K562 (cell line): ENCODE measurements around the gene SSR2. TPM values are rescaled to one million over a fixed set of nuclear protein-coding genes. Genes with fewer than 3 reads are reported as not detected.
A peak's percentile ranks its signal among the peaks of the same experiment; 100 is the strongest.

ENCODE experiments used
- GTF2A2 ChIP-seq: IDR thresholded peaks from 2 replicates; pipeline ENCODE4 v1.6.1; 2016; ENCODE audit warnings: mild to moderate bottlenecking, missing genetic modification characterization, missing compliant biosample characterization
- HSF4 ChIP-seq: fragments of 250-450 bp; sonication (Bioruptor Pico); IDR thresholded peaks from 2 replicates; pipeline ENCODE4 v2.1.2; 2022; ENCODE audit warnings: mild to moderate bottlenecking, moderate library complexity, borderline replicate concordance
- MCM3 ChIP-seq: fragments of 450-650 bp; IDR thresholded peaks from 2 replicates; pipeline ENCODE4 v1.6.1; 2016
- MTF1 ChIP-seq: fragments of 250-450 bp; sonication (Bioruptor Pico); IDR thresholded peaks from 2 replicates; pipeline ENCODE4 v1.9.0; 2021; ENCODE audit warnings: moderate library complexity, mild to moderate bottlenecking, inconsistent platforms, borderline replicate concordance
- NCOA4 ChIP-seq: fragments of 450-650 bp; IDR thresholded peaks from 2 replicates; pipeline ENCODE4 v1.6.1; 2018; ENCODE audit warnings: mild to moderate bottlenecking; ENCODE audit not compliant: partially characterized antibody
- POLR2AphosphoS2 ChIP-seq: IDR thresholded peaks from 2 replicates; pipeline ENCODE4 v1.6.1; 2012; ENCODE audit warnings: low read length, improper control_type of control experiment
- PTTG1 ChIP-seq: fragments of 450-650 bp; IDR thresholded peaks from 2 replicates; pipeline ENCODE4 v1.6.1; 2016; ENCODE audit warnings: low read depth, mild to moderate bottlenecking, missing genetic modification characterization, missing compliant biosample characterization
- RFX1 ChIP-seq: fragments of 450-650 bp; IDR thresholded peaks from 2 replicates; pipeline ENCODE4 v1.6.1; 2016; ENCODE audit warnings: mild to moderate bottlenecking, moderate library complexity
- SNIP1 ChIP-seq: fragments of 450-650 bp; IDR thresholded peaks from 2 replicates; pipeline ENCODE4 v1.7.1; 2017; ENCODE audit warnings: low read depth, mild to moderate bottlenecking
- STAT5B ChIP-seq: fragments of 250-450 bp; sonication (Bioruptor Pico); IDR thresholded peaks from 2 replicates; pipeline ENCODE4 v1.8.0; 2021; ENCODE audit warnings: mild to moderate bottlenecking, inconsistent platforms
- TCF3 ChIP-seq: sonication (generic); formaldehyde crosslinking; IDR thresholded peaks from 2 replicates; pipeline ENCODE4 v1.4.0; 2020; ENCODE audit warnings: mild to moderate bottlenecking, missing genetic modification reagents
- ZC3H8 ChIP-seq: fragments of 450-650 bp; IDR thresholded peaks from 2 replicates; pipeline ENCODE4 v1.6.1; 2017
- ZNF143 ChIP-seq: sonication (generic); formaldehyde crosslinking; IDR thresholded peaks from 2 replicates; pipeline ENCODE4 v1.9.0; 2022; ENCODE audit warnings: mild to moderate bottlenecking, missing genetic modification reagents
- ZNF197 ChIP-seq: fragments of 200-800 bp; sonication (Bioruptor generic); IDR thresholded peaks from 2 replicates; pipeline ENCODE4 v1.6.1; 2016; ENCODE audit warnings: low read depth, missing genetic modification characterization, missing compliant biosample characterization
- ZNF586 ChIP-seq: fragments of 450-650 bp; formaldehyde crosslinking; conservative IDR thresholded peaks from 2 replicates; pipeline ENCODE4 v1.4.0; 2020; ENCODE audit warnings: mild to moderate bottlenecking, moderate library complexity
- polyA plus RNA-seq, 8 experiments: library from polyadenylated mRNA; depleted of rRNA in 4 of 8; stranded (reverse) in 5 of 8; unstranded in 3 of 8; fragments of >200 nt; fragmentation: Nextera tagmentation in 2 of 8; fragmentation: Illumina TruSeq in 1 of 8; extraction: Ambion mirVana in 2 of 8; extraction: Trizol in 1 of 8; gene quantifications; 2 replicates each; pipeline versions ENCODE4 v1.2.1 to v1.2.3, GENCODE V29; 2011 to 2014; ENCODE audit warnings: inconsistent platforms in 1 of 8, missing spikeins in 1 of 8
- total RNA-seq, 7 experiments: library from RNA; depleted of rRNA in 6 of 7; stranded (reverse); fragments of >200 nt in 6 of 7; fragmentation: Illumina TruSeq in 2 of 7; extraction: Trizol in 2 of 7; gene quantifications; 2 replicates each; pipeline versions ENCODE4 v1.2.1 to v1.2.3, GENCODE V29; 2011 to 2021; ENCODE audit warnings: low replicate concordance in 1 of 7
- TF ChIP-seq, protein P1 (sequence below): fragments of 450-650 bp; IDR thresholded peaks from 2 replicates; pipeline ENCODE4 v1.6.1; 2018; ENCODE audit not compliant: partially characterized antibody
- TF ChIP-seq, protein P2 (sequence below), 2 experiments: fragments of 450-650 bp; IDR thresholded peaks; 2 replicates each; pipeline ENCODE4 v1.6.1; 2018; ENCODE audit warnings: mild to moderate bottlenecking in 2 of 2, low read depth in 1 of 2; ENCODE audit not compliant: partially characterized antibody in 2 of 2
- TF ChIP-seq, protein P3 (sequence below): fragments of 200-800 bp; sonication (Bioruptor generic); IDR thresholded peaks from 2 replicates; pipeline ENCODE4 v1.6.1; 2017; ENCODE audit warnings: missing genetic modification characterization, missing compliant biosample characterization
- TF ChIP-seq, protein P4 (sequence below): sonication (generic); IDR thresholded peaks from 2 replicates; pipeline ENCODE4 v1.6.1; 2016

SSR2 gene
- total and polyA plus RNA-seq, 9 of the 15 experiments (the other 6 are each of a cell fraction or from before 2014, with no cell fraction given) = 161 to 411 (median 240) TPM

DNA sequence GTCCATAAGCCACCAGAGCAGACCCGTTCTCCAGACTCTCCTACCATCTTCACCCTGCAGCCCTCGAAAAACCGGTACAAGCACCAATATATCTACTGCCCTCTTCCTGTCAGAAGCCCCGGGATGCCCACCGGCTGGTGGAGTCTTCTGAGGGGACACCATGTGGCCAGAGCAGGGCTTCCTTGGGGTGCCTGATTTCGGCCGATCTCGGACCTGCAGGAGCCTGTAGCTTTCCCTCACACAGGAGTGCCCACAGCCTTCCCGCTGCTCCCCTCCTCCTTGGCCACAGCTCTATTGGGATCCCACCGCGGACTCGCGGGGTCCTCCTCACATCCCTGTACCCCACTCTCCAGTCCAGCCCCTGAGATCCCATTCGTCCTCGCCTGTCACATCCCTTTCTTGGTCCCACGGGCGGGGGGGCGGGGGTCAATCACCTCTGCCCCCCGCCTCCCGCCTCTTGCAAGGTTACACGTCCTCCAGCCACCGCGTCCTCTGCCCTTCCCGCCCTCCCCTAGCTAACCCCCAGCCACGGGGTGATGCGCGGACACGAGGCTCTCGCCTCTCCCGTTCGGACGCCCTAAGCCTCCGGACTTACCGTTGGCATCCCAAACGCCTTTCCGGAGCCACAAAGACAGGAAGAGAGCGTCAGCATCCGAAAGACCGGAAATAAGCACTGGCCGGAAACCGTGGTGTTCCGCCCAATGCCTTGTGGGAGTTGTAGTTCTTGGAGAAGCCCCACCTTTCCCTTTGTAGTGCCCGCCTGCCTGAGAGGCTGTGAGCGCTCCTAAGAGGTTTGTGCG is at the start of gene SSR2 (continued):
- TF ChIP-seq, protein P1, sequence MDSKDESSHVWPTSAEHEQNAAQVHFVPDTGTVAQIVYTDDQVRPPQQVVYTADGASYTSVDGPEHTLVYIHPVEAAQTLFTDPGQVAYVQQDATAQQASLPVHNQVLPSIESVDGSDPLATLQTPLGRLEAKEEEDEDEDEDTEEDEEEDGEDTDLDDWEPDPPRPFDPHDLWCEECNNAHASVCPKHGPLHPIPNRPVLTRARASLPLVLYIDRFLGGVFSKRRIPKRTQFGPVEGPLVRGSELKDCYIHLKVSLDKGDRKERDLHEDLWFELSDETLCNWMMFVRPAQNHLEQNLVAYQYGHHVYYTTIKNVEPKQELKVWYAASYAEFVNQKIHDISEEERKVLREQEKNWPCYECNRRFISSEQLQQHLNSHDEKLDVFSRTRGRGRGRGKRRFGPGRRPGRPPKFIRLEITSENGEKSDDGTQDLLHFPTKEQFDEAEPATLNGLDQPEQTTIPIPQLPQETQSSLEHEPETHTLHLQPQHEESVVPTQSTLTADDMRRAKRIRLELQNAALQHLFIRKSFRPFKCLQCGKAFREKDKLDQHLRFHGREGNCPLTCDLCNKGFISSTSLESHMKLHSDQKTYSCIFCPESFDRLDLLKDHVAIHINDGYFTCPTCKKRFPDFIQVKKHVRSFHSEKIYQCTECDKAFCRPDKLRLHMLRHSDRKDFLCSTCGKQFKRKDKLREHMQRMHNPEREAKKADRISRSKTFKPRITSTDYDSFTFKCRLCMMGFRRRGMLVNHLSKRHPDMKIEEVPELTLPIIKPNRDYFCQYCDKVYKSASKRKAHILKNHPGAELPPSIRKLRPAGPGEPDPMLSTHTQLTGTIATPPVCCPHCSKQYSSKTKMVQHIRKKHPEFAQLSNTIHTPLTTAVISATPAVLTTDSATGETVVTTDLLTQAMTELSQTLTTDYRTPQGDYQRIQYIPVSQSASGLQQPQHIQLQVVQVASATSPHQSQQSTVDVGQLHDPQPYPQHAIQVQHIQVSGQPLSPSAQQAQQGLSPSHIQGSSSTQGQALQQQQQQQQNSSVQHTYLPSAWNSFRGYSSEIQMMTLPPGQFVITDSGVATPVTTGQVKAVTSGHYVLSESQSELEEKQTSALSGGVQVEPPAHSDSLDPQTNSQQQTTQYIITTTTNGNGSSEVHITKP = no peak
- no peak for TF ChIP-seq NCOA4
- no peak for TF ChIP-seq ZC3H8
- no peak for TF ChIP-seq POLR2AphosphoS2
- TF ChIP-seq HSF4 (CRISPR knock-in tag) = no peak
- TF ChIP-seq, protein P2, sequence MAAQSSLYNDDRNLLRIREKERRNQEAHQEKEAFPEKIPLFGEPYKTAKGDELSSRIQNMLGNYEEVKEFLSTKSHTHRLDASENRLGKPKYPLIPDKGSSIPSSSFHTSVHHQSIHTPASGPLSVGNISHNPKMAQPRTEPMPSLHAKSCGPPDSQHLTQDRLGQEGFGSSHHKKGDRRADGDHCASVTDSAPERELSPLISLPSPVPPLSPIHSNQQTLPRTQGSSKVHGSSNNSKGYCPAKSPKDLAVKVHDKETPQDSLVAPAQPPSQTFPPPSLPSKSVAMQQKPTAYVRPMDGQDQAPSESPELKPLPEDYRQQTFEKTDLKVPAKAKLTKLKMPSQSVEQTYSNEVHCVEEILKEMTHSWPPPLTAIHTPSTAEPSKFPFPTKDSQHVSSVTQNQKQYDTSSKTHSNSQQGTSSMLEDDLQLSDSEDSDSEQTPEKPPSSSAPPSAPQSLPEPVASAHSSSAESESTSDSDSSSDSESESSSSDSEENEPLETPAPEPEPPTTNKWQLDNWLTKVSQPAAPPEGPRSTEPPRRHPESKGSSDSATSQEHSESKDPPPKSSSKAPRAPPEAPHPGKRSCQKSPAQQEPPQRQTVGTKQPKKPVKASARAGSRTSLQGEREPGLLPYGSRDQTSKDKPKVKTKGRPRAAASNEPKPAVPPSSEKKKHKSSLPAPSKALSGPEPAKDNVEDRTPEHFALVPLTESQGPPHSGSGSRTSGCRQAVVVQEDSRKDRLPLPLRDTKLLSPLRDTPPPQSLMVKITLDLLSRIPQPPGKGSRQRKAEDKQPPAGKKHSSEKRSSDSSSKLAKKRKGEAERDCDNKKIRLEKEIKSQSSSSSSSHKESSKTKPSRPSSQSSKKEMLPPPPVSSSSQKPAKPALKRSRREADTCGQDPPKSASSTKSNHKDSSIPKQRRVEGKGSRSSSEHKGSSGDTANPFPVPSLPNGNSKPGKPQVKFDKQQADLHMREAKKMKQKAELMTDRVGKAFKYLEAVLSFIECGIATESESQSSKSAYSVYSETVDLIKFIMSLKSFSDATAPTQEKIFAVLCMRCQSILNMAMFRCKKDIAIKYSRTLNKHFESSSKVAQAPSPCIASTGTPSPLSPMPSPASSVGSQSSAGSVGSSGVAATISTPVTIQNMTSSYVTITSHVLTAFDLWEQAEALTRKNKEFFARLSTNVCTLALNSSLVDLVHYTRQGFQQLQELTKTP (IDR thresholded peaks at IDR 0.05; ENCODE audit: low read depth in 1 of 2, partially characterized antibody in 2 of 2) = peak in 1 of 2 experiments; percentile 85
- TF ChIP-seq ZNF143 (CRISPR knock-in tag) = peak; percentile 91
- no peak for TF ChIP-seq GTF2A2
- TF ChIP-seq TCF3 (CRISPR knock-in tag) = no peak
- no peak for TF ChIP-seq ZNF586
- TF ChIP-seq, protein P3, sequence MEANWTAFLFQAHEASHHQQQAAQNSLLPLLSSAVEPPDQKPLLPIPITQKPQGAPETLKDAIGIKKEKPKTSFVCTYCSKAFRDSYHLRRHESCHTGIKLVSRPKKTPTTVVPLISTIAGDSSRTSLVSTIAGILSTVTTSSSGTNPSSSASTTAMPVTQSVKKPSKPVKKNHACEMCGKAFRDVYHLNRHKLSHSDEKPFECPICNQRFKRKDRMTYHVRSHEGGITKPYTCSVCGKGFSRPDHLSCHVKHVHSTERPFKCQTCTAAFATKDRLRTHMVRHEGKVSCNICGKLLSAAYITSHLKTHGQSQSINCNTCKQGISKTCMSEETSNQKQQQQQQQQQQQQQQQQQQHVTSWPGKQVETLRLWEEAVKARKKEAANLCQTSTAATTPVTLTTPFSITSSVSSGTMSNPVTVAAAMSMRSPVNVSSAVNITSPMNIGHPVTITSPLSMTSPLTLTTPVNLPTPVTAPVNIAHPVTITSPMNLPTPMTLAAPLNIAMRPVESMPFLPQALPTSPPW (CRISPR knock-in tag) = peak; percentile 82
- no peak for TF ChIP-seq RFX1
- TF ChIP-seq PTTG1 (tag) = no peak
- TF ChIP-seq, protein P4, sequence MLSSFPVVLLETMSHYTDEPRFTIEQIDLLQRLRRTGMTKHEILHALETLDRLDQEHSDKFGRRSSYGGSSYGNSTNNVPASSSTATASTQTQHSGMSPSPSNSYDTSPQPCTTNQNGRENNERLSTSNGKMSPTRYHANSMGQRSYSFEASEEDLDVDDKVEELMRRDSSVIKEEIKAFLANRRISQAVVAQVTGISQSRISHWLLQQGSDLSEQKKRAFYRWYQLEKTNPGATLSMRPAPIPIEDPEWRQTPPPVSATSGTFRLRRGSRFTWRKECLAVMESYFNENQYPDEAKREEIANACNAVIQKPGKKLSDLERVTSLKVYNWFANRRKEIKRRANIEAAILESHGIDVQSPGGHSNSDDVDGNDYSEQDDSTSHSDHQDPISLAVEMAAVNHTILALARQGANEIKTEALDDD = no peak
- TF ChIP-seq SNIP1 = no peak
- no peak for TF ChIP-seq MCM3
- TF ChIP-seq STAT5B (CRISPR knock-in tag) = no peak
- no peak for TF ChIP-seq ZNF197 (CRISPR knock-in tag)
- TF ChIP-seq MTF1 (CRISPR knock-in tag) = no peak
